Colon (tissue), 2 donors: ENCODE measurements around the gene ZXDC.

ENCODE experiments used
- FAIRE-seq: peaks from 2 replicates; lab custom pipeline; 2012; peaks lifted over from hg19 to GRCh38; lab: Jason Lieb, UNC
- donor health status: control.
- donor health status: control.

ZXDC gene

DNA sequence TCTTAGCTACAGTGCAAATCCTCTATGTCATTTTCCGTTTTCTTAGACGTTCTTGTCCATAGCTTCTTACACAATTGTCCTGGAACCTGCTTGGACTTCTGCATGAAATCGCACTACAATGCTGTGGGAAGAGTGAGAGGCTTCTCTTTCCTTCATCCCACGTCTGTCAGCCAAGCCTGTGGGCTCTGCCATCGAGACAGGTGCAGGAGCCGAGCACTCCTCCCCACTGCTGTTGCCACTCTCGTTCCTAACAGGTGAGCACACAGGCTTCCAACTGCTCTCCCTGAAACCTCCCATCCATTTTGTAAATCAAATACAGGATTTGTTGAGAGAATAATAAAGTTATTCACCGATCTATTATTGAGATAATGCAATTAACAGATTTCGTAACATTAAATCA, 23.5 kb downstream of the ZXDC start:
- no peak for FAIRE-seq

GRCh38 chr3:126451511-126451910, 24.2 kb downstream of the ZXDC start:
- no peak for FAIRE-seq

GRCh38 chr3:126450744-126451143, 24.9 kb downstream of the ZXDC start:
- no peak for FAIRE-seq

DNA sequence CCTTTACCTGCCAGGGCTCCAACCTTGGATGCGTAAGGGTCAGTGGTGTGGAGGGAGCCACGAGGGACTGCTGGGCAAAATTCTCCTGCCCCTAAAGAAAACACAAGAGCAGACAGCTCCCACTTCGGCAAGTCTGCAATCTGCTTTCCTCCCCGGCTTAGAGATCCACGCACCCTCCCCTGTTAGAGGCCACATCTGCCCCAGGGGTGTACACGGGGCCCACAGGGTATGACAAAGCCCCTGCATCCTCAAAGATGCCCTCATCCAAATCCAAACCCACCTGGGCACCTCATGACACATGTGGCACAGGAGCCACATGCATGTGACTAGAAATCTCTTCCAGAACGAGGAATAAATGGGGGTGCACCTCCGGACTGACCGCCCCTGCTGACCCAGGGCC, 25.5 kb downstream of the ZXDC start:
- FAIRE-seq = no peak

GRCh38 chr3:126449621-126450051, 26.1 kb downstream of the ZXDC start:
- no peak for FAIRE-seq

- no peak for FAIRE-seq
Observed at GRCh38 chr3:126448893-126449180, 26.9 kb downstream of the ZXDC start.

DNA sequence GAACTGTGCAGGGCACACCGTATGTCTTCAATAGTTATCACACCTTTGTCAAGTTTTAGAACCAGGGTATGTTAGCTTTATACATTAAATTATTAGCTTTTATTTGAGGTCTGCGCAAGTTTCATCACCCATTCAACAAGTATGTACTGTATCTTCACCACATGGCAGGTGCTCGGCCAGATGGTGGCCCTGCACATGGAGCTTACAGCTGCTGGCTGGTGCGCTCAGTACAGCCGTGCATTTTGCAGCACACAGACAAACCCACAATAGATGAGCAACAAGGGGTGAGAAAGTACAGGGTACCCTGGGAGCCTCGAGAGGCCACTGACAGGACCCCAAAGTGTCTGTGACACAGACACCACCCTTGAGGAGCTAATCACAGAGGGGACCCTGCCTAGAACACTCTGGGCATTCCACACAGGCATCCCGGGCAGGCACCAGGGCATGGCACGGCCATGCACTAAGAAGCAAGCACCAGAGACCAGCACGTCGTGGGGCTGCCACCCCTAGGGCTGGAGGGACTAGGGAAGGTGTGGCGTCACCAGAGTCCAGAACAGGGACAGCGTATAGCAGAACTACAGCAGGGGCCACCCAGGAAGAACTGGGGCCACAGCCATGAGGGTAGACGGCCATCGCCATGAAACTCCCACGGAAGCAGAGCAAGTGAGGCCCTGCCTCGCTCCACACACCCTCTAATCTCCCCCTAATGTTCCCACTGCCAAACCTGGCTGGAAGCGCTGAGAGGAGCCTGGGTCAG, 27.4 kb downstream of the ZXDC start:
- FAIRE-seq = no peak

DNA sequence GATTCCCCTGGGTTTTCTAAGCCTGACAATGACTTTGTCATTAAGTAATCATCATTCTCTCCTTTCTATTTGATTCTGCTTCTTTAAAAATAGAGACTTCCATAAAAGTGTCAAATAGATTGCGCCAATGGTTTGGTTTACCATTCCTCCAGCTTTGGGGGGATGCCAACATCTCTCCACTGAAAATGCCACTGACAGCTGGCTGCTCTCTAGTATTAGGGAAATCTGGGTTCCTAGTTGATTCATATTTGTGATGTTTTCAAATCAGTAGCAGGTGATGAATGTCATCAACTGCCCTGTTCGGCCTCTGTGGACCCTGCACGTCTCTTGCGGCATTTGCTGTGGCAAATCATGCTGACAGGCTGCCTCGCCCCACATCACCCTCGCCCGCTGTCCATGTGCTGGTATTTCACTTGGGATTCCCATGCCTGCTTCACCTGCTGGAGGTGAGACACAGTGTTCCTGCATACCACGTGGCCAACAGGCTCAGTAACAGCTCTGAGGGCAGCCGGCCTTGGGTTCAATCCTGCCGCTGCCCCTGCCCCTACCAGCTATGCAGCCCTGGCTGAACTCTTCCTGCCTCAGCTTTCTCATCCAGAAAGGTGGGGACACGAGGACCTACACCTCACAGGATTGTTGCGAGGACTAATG, 28.1 kb downstream of the ZXDC start:
- FAIRE-seq = no peak

DNA sequence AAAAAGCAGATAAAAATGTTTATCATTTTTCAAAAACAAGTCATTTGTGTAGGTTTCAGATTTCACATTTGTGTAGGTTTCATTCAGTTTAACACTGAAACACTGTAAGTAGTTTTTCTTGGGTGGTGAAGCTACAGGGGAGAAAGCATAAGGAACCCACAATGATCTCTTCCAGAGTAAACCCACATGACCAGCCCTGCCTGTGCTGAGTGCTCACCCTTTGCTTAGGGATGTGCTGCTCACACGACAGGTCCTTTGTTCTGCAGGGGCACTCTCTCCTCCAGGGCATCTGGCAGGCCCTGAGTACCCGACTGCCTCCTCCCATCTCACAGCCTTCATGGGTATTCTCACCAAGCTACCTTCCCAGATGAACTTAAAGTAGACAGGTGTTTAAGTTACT, 28.9 kb downstream of the ZXDC start:
- no peak for FAIRE-seq

GRCh38 chr3:126446301-126446700, 29.4 kb downstream of the ZXDC start:
- no peak for FAIRE-seq

DNA sequence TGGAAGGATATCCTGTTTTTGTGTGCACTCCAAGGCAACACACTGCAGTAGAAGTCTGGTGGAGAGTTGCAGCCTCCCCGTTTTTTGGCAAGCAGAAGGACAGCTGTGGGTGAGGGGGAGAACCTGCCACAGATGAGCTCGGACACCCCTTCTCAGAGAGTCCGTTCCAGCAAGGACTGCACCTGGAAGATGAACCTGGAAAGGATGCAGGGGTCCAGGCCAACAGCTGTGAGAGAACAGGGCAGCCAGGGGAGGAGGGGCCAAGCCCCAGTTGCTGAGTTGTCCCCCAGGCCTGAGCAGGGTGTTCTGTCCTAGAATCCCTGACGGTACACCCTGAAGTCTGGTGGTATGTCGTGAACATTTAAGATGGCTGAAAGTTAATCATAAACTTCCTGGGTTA, 30.2 kb downstream of the ZXDC start:
- FAIRE-seq = no peak

DNA sequence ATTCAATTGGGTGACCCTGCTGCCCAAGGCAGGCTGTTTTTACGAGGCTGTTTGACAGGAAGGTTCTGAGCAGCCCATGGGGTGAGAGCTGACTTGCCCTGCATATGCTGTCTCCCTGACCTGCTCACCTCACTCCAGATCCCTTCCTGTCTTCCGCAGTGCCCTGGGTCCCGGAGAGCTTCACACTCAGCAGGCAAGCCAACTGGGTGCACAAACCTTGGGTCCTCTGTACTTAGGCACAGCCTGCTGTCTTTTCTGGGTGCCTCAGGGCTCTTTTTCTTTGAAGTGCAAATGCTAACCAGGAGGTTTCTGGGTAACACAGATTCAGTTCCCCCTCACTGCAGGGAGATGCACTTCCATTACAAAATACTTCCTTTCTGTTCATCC, 32.8 kb downstream of the ZXDC start:
- no peak for FAIRE-seq

DNA sequence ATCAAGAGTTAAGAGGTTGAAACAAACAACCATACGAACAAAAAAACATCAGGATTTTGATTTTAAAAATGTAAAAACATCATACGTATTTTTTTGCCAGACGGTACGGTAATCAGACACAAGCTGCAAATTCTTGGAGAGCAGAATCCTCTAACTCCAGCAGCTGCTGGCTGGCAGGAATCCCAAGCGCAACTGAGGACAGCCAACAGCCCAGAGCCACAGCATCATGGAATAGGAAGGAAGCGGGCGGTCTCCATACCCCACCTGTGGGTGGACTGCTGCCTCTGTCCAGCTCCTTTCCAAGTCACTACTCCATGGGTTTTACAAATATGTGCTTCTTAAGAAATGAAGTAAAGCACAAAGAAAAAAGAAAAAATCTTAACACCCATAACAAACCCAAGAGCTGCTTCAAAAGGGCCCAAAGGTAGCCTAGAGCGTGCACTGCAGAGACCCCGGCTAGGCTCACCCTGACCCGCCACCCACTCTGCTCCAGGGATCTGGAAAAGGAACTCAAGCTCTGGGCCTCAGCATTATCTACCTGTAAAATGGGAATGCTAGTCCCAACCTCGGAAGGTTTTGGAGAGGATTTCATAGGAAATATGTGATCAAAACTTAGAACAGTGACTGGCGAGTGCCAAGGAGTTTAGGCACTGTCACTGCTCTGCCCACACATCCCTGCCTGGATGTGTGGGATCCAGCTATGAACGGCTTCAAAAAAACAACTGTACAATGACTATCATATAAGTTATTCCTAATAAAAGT, 33.4 kb downstream of the ZXDC start:
- no peak for FAIRE-seq

DNA sequence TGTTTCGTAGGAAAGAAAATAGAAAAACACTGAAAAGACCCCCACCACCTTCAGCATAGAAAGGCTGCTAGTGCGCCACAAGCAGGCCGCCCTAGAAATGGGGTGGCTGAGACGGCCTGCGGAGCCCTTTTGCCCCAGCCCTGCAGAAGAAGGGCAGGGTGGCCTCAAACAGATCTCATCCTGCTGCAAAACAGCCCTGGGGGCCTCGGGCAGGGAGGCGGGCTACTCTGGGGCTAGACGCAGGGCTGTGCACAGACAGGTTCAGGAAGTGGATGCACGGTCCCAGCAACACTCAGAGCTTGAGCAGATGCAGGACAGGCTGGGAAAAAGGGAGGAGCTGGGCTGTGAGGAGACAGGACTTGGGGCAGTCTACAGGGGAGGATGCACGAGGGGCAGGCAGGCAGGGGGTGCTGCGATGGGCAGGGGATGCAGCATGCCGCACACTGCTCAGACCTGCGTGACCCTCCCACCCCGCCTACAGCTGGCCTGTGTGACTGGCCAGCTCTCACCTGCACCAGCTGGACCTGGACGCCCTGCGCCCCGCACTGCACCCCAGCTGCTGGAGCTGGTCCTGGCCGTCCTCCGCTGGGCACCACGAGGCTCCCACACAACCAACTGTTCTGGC, 34.3 kb downstream of the ZXDC start:
- no peak for FAIRE-seq

DNA sequence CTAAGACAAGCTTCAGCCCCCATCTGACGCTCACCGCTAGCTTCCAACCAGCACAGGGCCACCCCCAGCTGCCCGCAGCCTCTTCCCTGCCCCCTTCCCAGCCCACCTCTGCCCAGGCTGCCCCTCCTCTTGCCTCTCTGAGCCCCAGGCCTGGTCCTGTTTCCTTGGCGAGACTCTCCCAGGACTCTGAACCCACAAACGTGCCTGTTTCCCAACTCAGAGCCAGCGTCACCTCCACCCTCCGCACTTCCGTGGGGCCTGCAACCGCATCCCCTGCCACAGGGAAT, 35.0 kb downstream of the ZXDC start:
- FAIRE-seq = no peak

- no peak for FAIRE-seq
Observed at GRCh38 chr3:126439968-126440708, 35.6 kb downstream of the ZXDC start.

DNA sequence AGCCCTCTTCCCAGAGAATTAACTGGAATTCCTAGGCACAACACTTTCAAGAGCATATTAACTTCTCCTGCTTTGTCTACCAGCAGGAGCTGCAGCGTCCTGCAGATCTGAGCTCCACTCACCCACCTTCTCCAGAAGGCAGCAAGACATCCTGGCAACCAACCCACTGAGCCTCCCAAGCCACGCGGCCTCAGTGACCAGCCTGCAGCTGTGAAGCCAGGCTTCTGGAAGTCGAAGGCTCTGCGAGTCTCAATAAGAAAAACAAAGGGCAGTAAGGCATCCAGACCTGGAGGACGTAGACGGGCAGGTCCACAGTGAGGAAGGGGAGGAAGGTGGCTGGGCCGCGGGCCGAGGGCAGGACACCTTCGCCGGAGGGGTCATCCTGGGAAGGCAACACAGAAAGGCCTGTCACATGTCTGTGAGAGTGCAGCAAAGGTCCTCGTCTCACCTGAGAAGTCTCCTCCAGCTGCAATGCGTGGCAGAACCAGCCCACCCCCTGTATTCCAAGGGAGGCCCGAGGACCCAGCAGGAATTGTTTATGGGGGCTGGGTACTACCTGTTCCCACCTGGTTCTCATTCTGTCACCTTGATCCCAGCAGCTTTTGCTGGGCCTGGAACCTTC, 36.2 kb downstream of the ZXDC start:
- no peak for FAIRE-seq

DNA sequence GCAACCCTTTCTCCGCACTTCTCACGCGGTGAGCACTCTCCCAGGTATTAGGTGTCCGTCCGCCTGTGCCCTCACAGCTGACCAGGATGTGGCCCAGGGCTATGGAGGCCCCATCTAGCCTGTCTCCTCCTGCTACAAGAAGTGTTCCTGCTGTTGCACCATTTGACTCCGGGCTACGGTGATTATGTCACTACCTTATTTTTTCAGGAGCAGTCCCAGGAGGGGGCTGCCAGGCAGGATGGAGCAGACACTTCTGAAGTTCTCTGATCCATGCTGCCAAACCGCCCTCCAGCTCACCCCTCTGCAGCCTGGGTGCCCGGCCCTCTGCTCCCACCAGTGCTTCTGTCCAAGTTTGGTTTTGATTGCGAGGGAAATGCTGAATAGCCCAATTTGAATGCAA, 36.9 kb downstream of the ZXDC start:
- FAIRE-seq = no peak

DNA sequence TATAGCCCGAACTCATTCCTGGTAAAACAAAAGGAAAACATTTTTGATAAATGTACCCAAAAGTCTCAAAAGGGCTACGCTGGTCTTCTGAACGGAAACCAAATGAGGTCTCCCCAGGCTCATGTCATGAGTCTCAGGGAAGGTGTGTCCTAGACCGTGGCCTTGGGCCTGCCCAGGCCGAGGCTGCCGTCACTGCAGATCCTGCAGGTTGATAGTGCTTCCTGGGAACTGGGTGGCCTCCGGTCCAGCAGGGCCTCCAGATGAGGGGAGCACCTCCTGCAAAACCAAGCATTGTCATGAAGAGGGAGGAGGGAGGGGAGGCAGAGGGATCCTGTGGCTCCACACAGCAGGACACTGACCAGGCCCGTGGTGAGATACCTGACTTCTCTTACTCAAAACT, 37.5 kb downstream of the ZXDC start:
- FAIRE-seq = no peak

DNA sequence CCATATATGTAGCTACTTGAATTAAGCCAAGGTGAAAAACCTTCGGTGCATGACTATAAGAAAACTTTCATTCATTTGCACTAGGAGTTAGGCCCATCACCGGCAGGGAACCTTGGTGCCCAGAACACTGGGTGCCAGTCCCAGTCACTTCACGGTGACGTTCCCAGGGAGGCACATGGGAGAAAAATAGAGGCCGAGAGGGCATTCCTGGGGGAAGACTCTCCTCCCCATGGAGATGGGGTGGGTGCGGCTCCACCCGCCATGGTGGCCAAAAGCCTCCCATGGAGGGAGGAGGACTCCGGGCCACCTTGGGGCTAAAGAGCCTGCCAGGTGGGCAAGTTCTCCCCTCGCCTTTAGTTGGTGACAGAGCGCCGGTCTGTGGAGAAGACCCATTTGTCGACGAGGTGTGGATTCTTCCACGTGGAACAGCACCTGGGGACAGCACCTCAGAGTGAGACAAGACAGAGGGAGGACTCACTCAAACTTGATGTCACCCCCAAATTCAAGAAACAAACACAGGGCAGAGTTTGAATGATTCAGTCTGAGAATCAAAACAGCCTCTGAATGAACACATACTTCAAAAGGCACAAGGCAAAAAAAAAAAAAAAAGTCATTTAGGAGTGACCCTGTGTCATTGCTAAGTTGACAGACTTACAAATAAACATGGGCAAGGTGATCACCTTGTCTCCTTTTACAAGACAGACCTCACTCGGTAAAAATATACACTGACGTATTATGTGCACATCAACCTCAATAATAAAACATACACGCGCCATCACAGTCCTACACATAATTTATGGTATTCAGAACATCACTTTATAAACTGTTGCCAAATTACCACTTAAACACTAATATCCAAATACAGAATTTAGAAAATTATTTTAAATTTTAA, 38.6 kb downstream of the ZXDC start:
- no peak for FAIRE-seq
